IPS DF 19.7 (cell line): ENCODE measurements around the gene ITPRID1.
"Not testable (repeated sequence)": the region's sequence is repeated elsewhere in the genome, so short reads cannot be mapped to it uniquely, and the experiment has no call there.

Experiments
- DNase-seq: peaks from one replicate; pipeline ENCODE4 v3.0.0-alpha.2; 2013; ENCODE audit warnings: low read depth, low spot score

The ITPRID1 gene

DNA sequence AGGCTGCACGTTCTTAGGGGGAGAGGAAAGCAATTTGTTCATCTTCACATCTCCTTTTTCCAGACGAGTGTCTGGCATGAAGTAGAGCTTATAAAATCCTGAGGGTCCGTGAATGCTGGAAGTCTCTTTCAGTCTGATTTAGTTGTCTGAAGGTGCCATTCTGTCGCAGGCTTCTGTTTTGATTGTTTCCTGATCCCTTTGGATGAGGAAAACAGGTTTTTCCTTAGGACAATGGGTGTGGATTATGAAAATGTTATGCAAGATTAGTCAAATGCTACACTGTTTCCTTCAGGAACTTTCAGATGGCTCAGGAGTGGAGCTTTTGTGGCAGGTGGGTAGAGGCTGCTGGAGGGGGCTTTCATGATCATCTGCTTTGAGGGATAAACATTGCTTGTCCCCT, at the start of gene ITPRID1:
Gene ITPRID1, plus strand, starts transcription at position 301 of the 400 bp plus-strand sequence. CDS start 38,935 bp downstream, outside the sequence.
- no peak for DNase-seq

- DNase-seq = no peak
Measured at GRCh38 chr7:31464601-31465000, 49.3 kb upstream of the ITPRID1 start.

GRCh38 chr7:31465285-31465684, 48.6 kb upstream of the ITPRID1 start:
- no peak for DNase-seq

DNA sequence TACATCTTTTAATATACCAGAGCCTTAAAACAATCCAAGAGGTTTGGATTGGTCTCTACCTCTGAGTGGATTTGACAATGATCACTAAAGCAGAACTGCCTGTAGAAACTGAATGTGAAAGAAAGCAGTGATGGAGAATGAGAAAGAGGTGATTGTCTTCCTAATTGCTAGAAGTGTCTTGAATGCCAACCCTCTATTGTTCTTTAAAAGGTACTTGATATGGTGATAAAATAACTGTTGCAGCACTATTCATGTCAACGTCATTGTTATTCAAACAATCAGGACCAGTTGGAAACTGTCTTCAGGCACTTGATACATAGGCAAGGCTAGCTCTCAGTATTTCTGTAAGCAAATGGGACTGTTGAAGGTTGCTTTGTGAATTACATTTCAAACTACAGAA, 47.9 kb upstream of the ITPRID1 start:
- peak; percentile 91 for DNase-seq

- DNase-seq = not testable (repeated sequence)
Measured at GRCh38 chr7:31470883-31471282, 43.0 kb upstream of the ITPRID1 start.

DNA sequence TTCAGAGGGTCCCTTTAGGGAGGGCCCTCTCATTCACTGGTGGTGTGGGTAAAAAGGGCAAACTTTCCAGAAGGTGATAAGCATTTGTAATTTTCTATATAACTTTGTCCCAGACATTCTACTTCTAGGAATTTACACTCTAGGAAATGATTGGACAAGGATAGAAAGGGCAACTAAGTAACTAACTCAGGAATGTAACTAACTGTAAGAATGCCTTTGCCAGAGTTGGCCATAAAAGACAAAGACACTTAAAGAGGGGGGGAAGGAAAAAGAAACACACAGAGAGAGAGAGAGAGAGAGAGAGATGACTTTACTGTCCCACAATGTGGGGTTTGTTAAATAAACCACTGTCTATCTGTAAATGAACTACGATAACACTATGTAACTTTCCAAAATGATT, 38.5 kb upstream of the ITPRID1 start:
- DNase-seq = no peak

- DNase-seq = no peak
Measured at GRCh38 chr7:31476073-31476745, 37.7 kb upstream of the ITPRID1 start.

- DNase-seq = no peak
Measured at GRCh38 chr7:31476941-31477677, 36.8 kb upstream of the ITPRID1 start.

- DNase-seq = no peak
Measured at GRCh38 chr7:31478018-31478417, 35.9 kb upstream of the ITPRID1 start.

DNA sequence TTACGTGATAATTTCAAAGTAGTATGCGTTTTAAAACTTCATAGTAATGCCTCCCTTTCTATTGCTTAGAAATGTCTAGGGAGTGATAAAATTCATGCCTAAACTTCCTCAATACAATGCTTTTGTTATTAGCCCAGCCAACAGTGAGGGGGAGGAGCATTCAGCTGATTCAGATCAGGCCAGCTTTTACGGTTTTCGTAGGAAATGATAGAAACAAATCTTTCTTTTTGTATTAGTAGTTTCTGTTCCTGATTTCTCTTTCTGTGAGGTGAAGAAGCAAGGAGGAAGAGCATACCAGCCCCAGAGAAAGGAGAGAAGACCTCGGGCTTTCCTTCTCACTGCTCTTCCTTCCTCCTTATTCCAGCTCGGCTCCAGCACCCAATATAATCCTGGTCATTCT, 35.2 kb upstream of the ITPRID1 start:
- DNase-seq = no peak

GRCh38 chr7:31487071-31487470, 26.8 kb upstream of the ITPRID1 start:
- no peak for DNase-seq

DNA sequence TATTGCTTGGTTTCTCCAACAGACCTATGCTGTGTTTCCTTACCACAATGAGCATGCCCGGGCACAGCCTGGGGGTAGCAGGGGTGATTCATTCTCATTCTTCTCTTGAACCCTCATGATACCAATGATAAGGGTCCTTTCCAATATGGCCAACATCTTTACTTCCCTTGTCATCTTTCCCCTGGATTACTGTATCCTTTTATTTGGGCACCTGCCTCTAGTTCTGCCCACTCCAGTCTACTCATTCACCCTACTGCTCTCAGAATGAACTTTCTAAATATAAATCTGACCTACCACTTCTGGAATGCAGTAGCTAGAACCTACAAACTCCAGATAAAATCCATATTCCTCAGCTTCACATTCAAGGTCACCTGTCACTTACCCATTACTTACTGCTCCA, 26.4 kb upstream of the ITPRID1 start:
- DNase-seq = no peak

DNA sequence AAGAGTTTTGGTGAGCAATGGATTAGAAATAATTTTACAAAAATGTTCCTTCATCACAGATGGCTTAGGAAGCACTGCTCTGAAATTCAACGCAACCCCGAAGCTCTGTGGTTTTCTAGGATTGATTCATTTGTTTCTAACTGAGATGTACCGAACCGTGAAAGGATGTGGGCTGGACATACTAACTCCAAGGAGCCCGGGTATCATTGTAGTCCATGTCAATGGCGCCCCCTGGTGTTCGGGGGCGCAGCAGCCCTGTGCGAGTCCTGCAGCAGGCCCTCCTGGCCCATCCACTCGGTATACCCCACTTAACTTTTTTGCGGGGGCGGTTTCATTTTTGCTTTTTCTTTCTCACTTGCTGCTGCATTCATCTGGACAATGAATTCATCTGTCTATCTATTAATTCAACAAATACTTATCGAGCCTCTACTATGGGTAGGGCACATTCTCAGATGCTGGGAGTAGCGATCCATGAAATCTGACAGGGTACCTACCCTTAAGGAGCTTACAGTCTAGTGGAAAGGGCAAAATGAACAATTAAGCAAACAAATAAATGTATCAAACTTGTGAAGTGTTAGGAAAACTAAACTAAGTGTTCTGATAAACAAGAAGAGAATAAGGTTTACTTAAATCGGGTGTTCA, 25.2 kb upstream of the ITPRID1 start:
- no peak for DNase-seq

DNA sequence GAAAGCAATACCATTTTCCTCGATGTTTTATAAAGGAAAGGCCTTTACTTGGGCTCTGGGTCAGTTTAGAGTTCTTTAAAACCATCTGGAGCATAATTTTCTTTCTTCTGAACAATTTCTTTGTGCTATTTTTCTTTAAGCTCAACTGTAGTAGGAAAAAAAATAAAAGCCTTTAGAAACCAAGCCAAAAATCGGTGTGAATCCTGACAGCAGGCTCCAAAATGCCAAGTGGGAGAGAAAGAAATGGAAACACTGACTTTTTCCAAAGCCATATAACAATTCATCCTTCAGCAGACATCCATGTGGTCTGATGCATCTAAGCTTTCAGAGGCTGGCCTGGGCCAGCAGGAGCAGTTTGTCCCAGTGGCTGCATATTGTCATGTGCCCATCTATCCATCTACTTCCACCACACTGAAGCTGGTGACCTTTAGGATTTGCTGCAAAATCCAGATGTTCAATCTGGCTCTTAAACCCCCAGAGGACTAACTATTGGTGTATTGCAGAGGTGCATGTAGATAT, 23.0 kb upstream of the ITPRID1 start:
- DNase-seq = no peak

GRCh38 chr7:31492086-31492485, 21.8 kb upstream of the ITPRID1 start:
- no peak for DNase-seq

GRCh38 chr7:31493714-31494181, 20.1 kb upstream of the ITPRID1 start:
- DNase-seq = peak; percentile 78

GRCh38 chr7:31494421-31494820, 19.5 kb upstream of the ITPRID1 start:
- DNase-seq = no peak

GRCh38 chr7:31495653-31496052, 18.2 kb upstream of the ITPRID1 start:
- no peak for DNase-seq

DNA sequence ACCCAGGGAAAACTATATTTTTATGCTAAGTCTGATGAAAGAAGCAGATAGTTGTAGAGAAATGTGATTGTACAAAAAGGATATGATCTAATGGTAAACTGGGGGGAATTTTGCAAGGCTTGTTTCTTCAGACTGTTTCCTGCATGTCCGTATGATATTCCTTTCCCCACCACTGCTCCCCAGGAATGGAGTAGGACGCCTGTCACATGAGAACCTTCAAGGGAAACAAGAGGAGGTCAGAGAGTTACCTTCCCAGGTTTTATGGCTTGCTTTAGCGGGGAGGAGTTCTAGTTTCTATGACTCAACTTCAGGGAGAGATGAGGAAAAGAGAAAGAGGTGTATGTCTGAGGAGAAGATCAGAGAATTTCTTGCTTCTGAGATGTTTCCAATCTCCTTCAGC, 16.4 kb upstream of the ITPRID1 start:
- DNase-seq = no peak

- DNase-seq = no peak
Measured at GRCh38 chr7:31500656-31501055, 13.2 kb upstream of the ITPRID1 start.

- no peak for DNase-seq
Measured at GRCh38 chr7:31508823-31509222, 5.1 kb upstream of the ITPRID1 start.

DNA sequence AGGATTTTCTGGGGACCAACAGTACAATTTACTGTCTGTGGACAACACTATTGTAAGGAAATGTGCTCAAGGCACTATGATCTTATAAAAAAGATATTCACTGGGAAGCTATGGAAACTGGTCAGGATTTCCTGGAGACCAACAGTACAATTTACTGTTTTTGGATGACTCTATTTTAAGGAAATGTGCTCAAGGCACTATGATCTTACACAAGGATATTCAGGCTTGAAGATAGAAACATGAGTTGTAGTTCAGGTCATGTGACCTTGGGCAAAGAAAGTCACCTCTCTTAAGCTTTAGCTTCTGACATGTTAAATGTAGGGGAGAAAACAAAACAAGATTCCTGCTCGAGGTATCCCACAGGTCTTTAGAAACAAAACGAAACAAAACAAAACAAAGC, 1.7 kb upstream of the ITPRID1 start:
- DNase-seq = no peak
